ENCODE measurements around the gene HEATR5A. TPM values are rescaled to one million over a fixed set of nuclear protein-coding genes. Genes with fewer than 3 reads are reported as not detected.

The HEATR5A gene
- total RNA-seq, 1 experiment from 2014 or later, result 19.0 TPM

DNA sequence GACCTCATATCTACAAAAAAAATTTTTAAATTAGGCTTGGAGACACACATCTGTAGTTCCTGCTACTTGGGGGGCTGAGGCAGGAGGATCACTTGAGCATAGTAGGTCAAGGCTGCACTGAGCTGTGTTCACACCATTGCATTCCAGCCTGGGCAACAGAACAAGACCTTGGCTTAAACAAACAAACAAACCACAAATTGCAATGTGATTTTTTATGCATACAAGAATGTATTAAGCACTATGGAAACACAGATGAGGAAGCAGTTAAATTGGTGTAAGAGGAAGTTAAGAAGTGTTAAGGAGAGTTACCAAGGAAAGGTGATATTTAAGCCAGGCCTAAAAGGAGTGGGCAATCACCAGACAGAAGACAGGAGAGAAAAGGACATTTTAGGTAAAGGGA, 129.1 kb downstream of the HEATR5A start:
- intact Hi-C loops (cut with micrococcal nuclease; ENCODE audit: unreplicated experiment), result no loop called here
- no peak for DNase-seq (ENCODE audit: low spot score)
- Histone ChIP-seq H3K36me3 (ENCODE audit: insufficient read depth, low read length, poor library complexity, severe bottlenecking) (no peaks in the 10 kb centered on the region), H3K27me3 (replicated peaks; ENCODE audit: insufficient read depth, low read depth, low read length, poor library complexity) (no peaks in the 10 kb centered on the region), H3K9me3 (ENCODE audit: low read depth, low read length, poor library complexity, severe bottlenecking) (no peaks in the 10 kb centered on the region), H3K27ac (ENCODE audit: low read depth, low read length, poor library complexity, severe bottlenecking) (no peak overlapping the region), H3K4me3 (ENCODE audit: low read depth, low read length, poor library complexity, severe bottlenecking) (no peak overlapping the region), H3K4me1 (ENCODE audit: insufficient read depth, low read length, poor library complexity, severe bottlenecking) (no peaks in the 10 kb centered on the region)
- POLR2A ChIA-PET (ENCODE audit: low non-redundant PET), result no interaction called here
- no TSS peak for BruUV-seq (replicated peaks)
- CTCF ChIA-PET, result no interaction called here
- TF ChIP-seq EZH2 (IDR thresholded peaks at IDR 0.05; ENCODE audit: borderline replicate concordance, low read depth, low read length, poor library complexity, severe bottlenecking), result no peak
- TF ChIP-seq, protein P1, sequence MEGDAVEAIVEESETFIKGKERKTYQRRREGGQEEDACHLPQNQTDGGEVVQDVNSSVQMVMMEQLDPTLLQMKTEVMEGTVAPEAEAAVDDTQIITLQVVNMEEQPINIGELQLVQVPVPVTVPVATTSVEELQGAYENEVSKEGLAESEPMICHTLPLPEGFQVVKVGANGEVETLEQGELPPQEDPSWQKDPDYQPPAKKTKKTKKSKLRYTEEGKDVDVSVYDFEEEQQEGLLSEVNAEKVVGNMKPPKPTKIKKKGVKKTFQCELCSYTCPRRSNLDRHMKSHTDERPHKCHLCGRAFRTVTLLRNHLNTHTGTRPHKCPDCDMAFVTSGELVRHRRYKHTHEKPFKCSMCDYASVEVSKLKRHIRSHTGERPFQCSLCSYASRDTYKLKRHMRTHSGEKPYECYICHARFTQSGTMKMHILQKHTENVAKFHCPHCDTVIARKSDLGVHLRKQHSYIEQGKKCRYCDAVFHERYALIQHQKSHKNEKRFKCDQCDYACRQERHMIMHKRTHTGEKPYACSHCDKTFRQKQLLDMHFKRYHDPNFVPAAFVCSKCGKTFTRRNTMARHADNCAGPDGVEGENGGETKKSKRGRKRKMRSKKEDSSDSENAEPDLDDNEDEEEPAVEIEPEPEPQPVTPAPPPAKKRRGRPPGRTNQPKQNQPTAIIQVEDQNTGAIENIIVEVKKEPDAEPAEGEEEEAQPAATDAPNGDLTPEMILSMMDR (conservative IDR thresholded peaks at IDR 0.05; ENCODE audit: low read depth, low read length), result no peak

DNA sequence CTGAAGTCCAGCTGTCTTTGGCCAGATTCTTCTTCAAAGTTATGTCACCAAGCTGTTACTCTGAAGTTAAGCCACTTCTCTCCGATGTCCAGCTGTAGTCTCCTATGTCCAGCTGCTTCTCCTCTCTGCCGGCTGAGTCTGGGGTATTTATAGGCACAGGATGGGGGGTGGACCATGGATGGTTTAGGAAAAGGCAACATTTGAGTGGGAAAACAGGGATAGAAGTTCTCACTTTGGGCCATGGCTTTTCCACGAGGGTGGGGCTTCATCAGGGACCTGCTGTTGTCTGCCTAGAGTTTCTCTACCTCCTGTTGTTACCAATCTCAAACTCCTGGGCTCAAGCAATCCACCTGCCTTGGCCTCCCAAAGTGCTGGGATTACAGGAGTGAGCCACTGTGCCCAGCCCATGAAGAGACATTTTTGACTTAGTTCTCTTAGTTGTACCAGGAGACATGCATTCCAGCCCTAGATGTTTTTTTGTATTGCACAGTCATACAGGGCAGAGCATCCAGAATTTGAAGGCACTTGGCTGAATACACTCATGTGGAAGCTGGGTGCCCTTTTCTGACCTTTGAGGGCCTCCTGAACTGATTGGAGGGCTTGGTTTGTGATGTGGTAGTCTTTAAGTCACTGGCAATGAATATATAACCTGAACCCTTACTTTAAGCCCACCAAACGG, 132.9 kb downstream of the HEATR5A start:
- no TSS peak for BruUV-seq (replicated peaks)
- H3K27me3 ChIP-seq (replicated peaks; ENCODE audit: insufficient read depth, low read depth, low read length, poor library complexity), result no peaks in the 10 kb centered on the region
- H3K4me3 ChIP-seq (ENCODE audit: low read depth, low read length, poor library complexity, severe bottlenecking), result no peak overlapping the region
- no peaks in the 10 kb centered on the region for H3K4me1 ChIP-seq (ENCODE audit: insufficient read depth, low read length, poor library complexity, severe bottlenecking)
- TF ChIP-seq EZH2 (IDR thresholded peaks at IDR 0.05; ENCODE audit: borderline replicate concordance, low read depth, low read length, poor library complexity, severe bottlenecking), result no peak
- TF ChIP-seq, protein P1 (conservative IDR thresholded peaks at IDR 0.05; ENCODE audit: low read depth, low read length), result no peak
- no peak overlapping the region for H3K27ac ChIP-seq (ENCODE audit: low read depth, low read length, poor library complexity, severe bottlenecking)
- POLR2A ChIA-PET (ENCODE audit: low non-redundant PET), result no interaction called here
- no peak for DNase-seq (ENCODE audit: low spot score)
- H3K9me3 ChIP-seq (ENCODE audit: low read depth, low read length, poor library complexity, severe bottlenecking), result no peaks in the 10 kb centered on the region
- no peaks in the 10 kb centered on the region for H3K36me3 ChIP-seq (ENCODE audit: insufficient read depth, low read length, poor library complexity, severe bottlenecking)
- CTCF ChIA-PET, result no interaction called here
- intact Hi-C loops (cut with micrococcal nuclease; ENCODE audit: unreplicated experiment), result no loop called here

DNA sequence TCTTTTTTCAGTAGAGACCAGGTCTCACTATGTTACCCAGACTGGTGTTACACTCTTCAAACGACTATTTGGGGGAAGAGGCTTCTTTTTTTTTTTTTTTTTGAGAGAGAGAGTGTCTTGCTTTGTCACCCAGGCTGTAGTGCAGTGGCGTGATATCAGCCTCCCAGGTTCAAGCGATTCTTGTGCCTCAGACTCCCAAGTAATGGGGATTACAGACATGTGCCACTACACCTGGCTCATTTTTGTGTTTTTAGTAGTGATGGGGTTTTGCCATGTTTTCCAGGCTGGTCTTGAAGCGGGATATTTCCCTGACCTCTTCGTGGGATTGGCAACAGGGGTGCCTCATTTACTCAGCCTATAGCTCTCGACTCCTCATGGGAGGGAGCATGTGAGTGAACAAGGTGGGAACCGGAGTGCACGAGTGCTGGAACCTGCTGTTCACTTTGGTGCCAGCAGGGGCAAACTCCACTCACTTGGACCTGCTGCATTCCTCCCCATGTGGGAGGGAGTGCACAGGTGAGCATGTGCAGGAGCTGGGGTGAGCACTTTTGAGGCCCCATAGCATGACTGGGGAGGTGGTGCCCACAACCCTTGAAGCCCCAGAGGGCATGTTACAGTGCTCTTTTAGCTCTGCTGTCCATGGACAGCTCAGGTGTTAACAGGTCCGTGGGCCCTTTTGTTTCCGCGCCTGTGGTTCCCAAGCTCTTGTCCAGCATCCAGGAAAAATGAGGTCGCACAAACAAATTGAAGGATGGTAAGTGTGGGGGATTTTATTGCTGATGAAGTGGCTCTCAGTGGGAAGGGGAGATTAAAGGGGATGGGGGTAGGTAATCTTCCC, 133.7 kb downstream of the HEATR5A start:
- POLR2A ChIA-PET (ENCODE audit: low non-redundant PET), result no interaction called here
- intact Hi-C loops (cut with micrococcal nuclease; ENCODE audit: unreplicated experiment), result no loop called here
- BruUV-seq (replicated peaks), result no TSS peak

More for the DNA sequence above, 133.7 kb downstream of the HEATR5A start:
- CTCF ChIA-PET, result interaction anchor here (0.5 kb wide), 1 partner anchor 223 kb away, joined by 4 read pairs; no protein-coding TSS in a partner anchor
- H3K27ac ChIP-seq (ENCODE audit: low read depth, low read length, poor library complexity, severe bottlenecking), result no peak overlapping the region
- no peak overlapping the region for H3K4me3 ChIP-seq (ENCODE audit: low read depth, low read length, poor library complexity, severe bottlenecking)
- no peaks in the 10 kb centered on the region for H3K36me3 ChIP-seq (ENCODE audit: insufficient read depth, low read length, poor library complexity, severe bottlenecking)
- peak; percentile 24 for DNase-seq (ENCODE audit: low spot score)
- no peaks in the 10 kb centered on the region for H3K9me3 ChIP-seq (ENCODE audit: low read depth, low read length, poor library complexity, severe bottlenecking)
- TF ChIP-seq EZH2 (IDR thresholded peaks at IDR 0.05; ENCODE audit: borderline replicate concordance, low read depth, low read length, poor library complexity, severe bottlenecking), result no peak
- TF ChIP-seq, protein P1 (conservative IDR thresholded peaks at IDR 0.05; ENCODE audit: low read depth, low read length), result peak; percentile 51
- no peaks in the 10 kb centered on the region for H3K4me1 ChIP-seq (ENCODE audit: insufficient read depth, low read length, poor library complexity, severe bottlenecking)
- no peaks in the 10 kb centered on the region for H3K27me3 ChIP-seq (replicated peaks; ENCODE audit: insufficient read depth, low read depth, low read length, poor library complexity)
